GM15510 (cell line): ENCODE results near the gene AGBL2.

Experiments
- POLR2A ChIP-seq: IDR thresholded peaks from 3 replicates; pipeline ENCODE4 v1.6.1; 2011; ENCODE audit warnings: borderline replicate concordance; ENCODE audit not compliant: insufficient read length; ENCODE audit errors: extremely low read depth

Gene AGBL2

GRCh38 chr11:47715082-47715669 is at the start of gene AGBL2:
Gene AGBL2, minus strand, starts transcription at chr11:47715369. Its CDS starts 719 bp downstream, at chr11:47714650.
- peak; percentile 93 for TF ChIP-seq POLR2A

GRCh38 chr11:47756208-47756607 is 41.0 kb upstream of the AGBL2 start:
- no peak for TF ChIP-seq POLR2A

- TF ChIP-seq POLR2A, result no peak
Measured at GRCh38 chr11:47750725-47751124, 35.6 kb upstream of the AGBL2 start.

- no peak for TF ChIP-seq POLR2A
Measured at GRCh38 chr11:47732271-47732670, 17.1 kb upstream of the AGBL2 start.

- TF ChIP-seq POLR2A, result no peak
Measured at GRCh38 chr11:47731475-47731874, 16.3 kb upstream of the AGBL2 start.

- TF ChIP-seq POLR2A, result no peak
Measured at GRCh38 chr11:47726878-47727514, 11.8 kb upstream of the AGBL2 start.

GRCh38 chr11:47726118-47726442 is 10.9 kb upstream of the AGBL2 start:
- TF ChIP-seq POLR2A, result no peak

GRCh38 chr11:47725442-47726117 is 10.4 kb upstream of the AGBL2 start:
- no peak for TF ChIP-seq POLR2A

- no peak for TF ChIP-seq POLR2A
Measured at GRCh38 chr11:47724041-47724729, 9.0 kb upstream of the AGBL2 start.

- TF ChIP-seq POLR2A, result no peak
Measured at GRCh38 chr11:47723041-47723440, 7.9 kb upstream of the AGBL2 start.

- TF ChIP-seq POLR2A, result no peak
Measured at GRCh38 chr11:47720651-47721050, 5.5 kb upstream of the AGBL2 start.

- no peak for TF ChIP-seq POLR2A
Measured at GRCh38 chr11:47716692-47717091, 1.5 kb upstream of the AGBL2 start.

GRCh38 chr11:47714554-47715081 is 551 bp downstream of the AGBL2 start:
- no peak for TF ChIP-seq POLR2A

GRCh38 chr11:47711816-47712215 is 3.4 kb downstream of the AGBL2 start:
- no peak for TF ChIP-seq POLR2A

GRCh38 chr11:47711225-47711624 is 3.9 kb downstream of the AGBL2 start:
- TF ChIP-seq POLR2A, result no peak
